ENCODE measurements around the gene SLC25A20.

Gene SLC25A20

GRCh38 chr3:48930590-48930989 is 31.9 kb upstream of the SLC25A20 start:
- Histone ChIP-seq H3K4me1 (ENCODE audit: control insufficient read depth in 2 of 2, insufficient read depth in 1 of 2, low read depth in 1 of 2, low read length in 2 of 2) (no peaks in the 10 kb centered on the region), H3K9me3 (replicated peaks in 1 of 2; ENCODE audit: control insufficient read depth in 2 of 2, insufficient read depth in 1 of 2, low read depth in 1 of 2, low read length in 2 of 2) (peaks cover 0 to 3% of the 10 kb centered on the region in 2 donors), H3K4me2 (ENCODE audit: insufficient read depth, low read length, poor library complexity, severe bottlenecking) (no peak overlapping the region), H2BK15ac (ENCODE audit: low read length) (no peak overlapping the region), H3K4ac (ENCODE audit: low read length) (no peak overlapping the region), H3K79me1 (ENCODE audit: low read depth, low read length) (peaks cover 10% of the 10 kb centered on the region), H3K27ac (replicated peaks; ENCODE audit: low read length) (no peak overlapping the region), H2AK5ac (ENCODE audit: low read depth, low read length) (no peak overlapping the region), H2BK120ac (ENCODE audit: low read depth, low read length) (no peak overlapping the region), H3K14ac (ENCODE audit: low read length) (no peak overlapping the region), H3K4me3 (ENCODE audit: low read length in 2 of 2) (no peak overlapping the region), H3K23ac (ENCODE audit: low read depth, low read length, poor library complexity) (no peak overlapping the region), H3K36me3 (replicated peaks in 1 of 2; ENCODE audit: control insufficient read depth in 2 of 2, insufficient read depth in 2 of 2, low read length in 2 of 2) (peaks cover 12 to 92% of the 10 kb centered on the region in 2 donors), H2AFZ (ENCODE audit: low read length) (no peak overlapping the region), H3K18ac (ENCODE audit: low read length) (no peak overlapping the region), H2BK12ac (ENCODE audit: low read length) (no peak overlapping the region), H4K8ac (ENCODE audit: low read depth, low read length) (no peak overlapping the region), H3K27me3 (ENCODE audit: control insufficient read depth in 3 of 3, insufficient read depth in 3 of 3, low read depth in 1 of 3, low read length in 3 of 3) (no peaks in the 10 kb centered on the region), H4K91ac (ENCODE audit: low read depth, low read length, poor library complexity) (no peak overlapping the region), H2BK5ac (ENCODE audit: low read length) (no peak overlapping the region), H3K9ac (ENCODE audit: low read depth, low read length, poor library complexity) (no peak overlapping the region)
- no peak for DNase-seq (ENCODE audit: low spot score)
- no CpG with 5 or more reads among the region's 3 CpGs for WGBS, 2 donors (ENCODE audit: extremely low coverage in 2 of 2, insufficient read length in 2 of 2, insufficient replicate concordance in 1 of 2)

- Histone ChIP-seq H2BK15ac (ENCODE audit: low read length) (no peak overlapping the region), H3K36me3 (replicated peaks in 1 of 2; ENCODE audit: control insufficient read depth in 2 of 2, insufficient read depth in 2 of 2, low read length in 2 of 2) (peaks cover 10 to 90% of the 10 kb centered on the region in 2 donors)
- no CpG with 5 or more reads among the region's 3 CpGs for WGBS, 2 donors (ENCODE audit: extremely low coverage in 2 of 2, insufficient read length in 2 of 2, insufficient replicate concordance in 1 of 2)
Measured at GRCh38 chr3:48929358-48930035, 30.8 kb upstream of the SLC25A20 start.

GRCh38 chr3:48928679-48929078 is 30.0 kb upstream of the SLC25A20 start:
- H3K9ac ChIP-seq (ENCODE audit: low read depth, low read length, poor library complexity): no peak overlapping the region
- WGBS, 2 donors (ENCODE audit: extremely low coverage in 2 of 2, insufficient read length in 2 of 2, insufficient replicate concordance in 1 of 2): no CpG with 5 or more reads among the region's 1 CpG
- H3K9me3 ChIP-seq (replicated peaks in 1 of 2; ENCODE audit: control insufficient read depth in 2 of 2, insufficient read depth in 1 of 2, low read depth in 1 of 2, low read length in 2 of 2): peaks cover 0 to 3% of the 10 kb centered on the region in 2 donors
- H3K79me1 ChIP-seq (ENCODE audit: low read depth, low read length): peaks cover 10% of the 10 kb centered on the region
- no peaks in the 10 kb centered on the region for H3K4me1 ChIP-seq (ENCODE audit: control insufficient read depth in 2 of 2, insufficient read depth in 1 of 2, low read depth in 1 of 2, low read length in 2 of 2)
- no peak overlapping the region for H3K18ac ChIP-seq (ENCODE audit: low read length)
- H3K23ac ChIP-seq (ENCODE audit: low read depth, low read length, poor library complexity): no peak overlapping the region
- H2BK120ac ChIP-seq (ENCODE audit: low read depth, low read length): no peak overlapping the region
- H2BK5ac ChIP-seq (ENCODE audit: low read length): no peak overlapping the region
- no peak for DNase-seq (ENCODE audit: low spot score)
- no peak overlapping the region for H2BK12ac ChIP-seq (ENCODE audit: low read length)
- no peak overlapping the region for H4K8ac ChIP-seq (ENCODE audit: low read depth, low read length)
- no peak overlapping the region for H3K4ac ChIP-seq (ENCODE audit: low read length)
- no peak overlapping the region for H2BK15ac ChIP-seq (ENCODE audit: low read length)
- H3K14ac ChIP-seq (ENCODE audit: low read length): no peak overlapping the region
- peaks cover 8 to 90% of the 10 kb centered on the region in 2 donors for H3K36me3 ChIP-seq (replicated peaks in 1 of 2; ENCODE audit: control insufficient read depth in 2 of 2, insufficient read depth in 2 of 2, low read length in 2 of 2)
- no peaks in the 10 kb centered on the region for H3K27me3 ChIP-seq (ENCODE audit: control insufficient read depth in 3 of 3, insufficient read depth in 3 of 3, low read depth in 1 of 3, low read length in 3 of 3)
- H3K27ac ChIP-seq (replicated peaks; ENCODE audit: low read length): no peak overlapping the region
- H2AK5ac ChIP-seq (ENCODE audit: low read depth, low read length): no peak overlapping the region
- no peak overlapping the region for H3K4me2 ChIP-seq (ENCODE audit: insufficient read depth, low read length, poor library complexity, severe bottlenecking)
- H3K4me3 ChIP-seq (ENCODE audit: low read length in 2 of 2): no peak overlapping the region
- H2AFZ ChIP-seq (ENCODE audit: low read length): no peak overlapping the region
- no peak overlapping the region for H4K91ac ChIP-seq (ENCODE audit: low read depth, low read length, poor library complexity)

More at GRCh38 chr3:48929358-48930035, 30.8 kb upstream of the SLC25A20 start:
- Histone ChIP-seq H3K79me1 (ENCODE audit: low read depth, low read length) (peaks cover 10% of the 10 kb centered on the region), H3K27me3 (ENCODE audit: control insufficient read depth in 3 of 3, insufficient read depth in 3 of 3, low read depth in 1 of 3, low read length in 3 of 3) (no peaks in the 10 kb centered on the region), H4K91ac (ENCODE audit: low read depth, low read length, poor library complexity) (no peak overlapping the region), H3K9ac (ENCODE audit: low read depth, low read length, poor library complexity) (no peak overlapping the region), H3K4me1 (ENCODE audit: control insufficient read depth in 2 of 2, insufficient read depth in 1 of 2, low read depth in 1 of 2, low read length in 2 of 2) (no peaks in the 10 kb centered on the region), H4K8ac (ENCODE audit: low read depth, low read length) (no peak overlapping the region), H3K4me2 (ENCODE audit: insufficient read depth, low read length, poor library complexity, severe bottlenecking) (no peak overlapping the region), H2BK5ac (ENCODE audit: low read length) (no peak overlapping the region), H2AK5ac (ENCODE audit: low read depth, low read length) (no peak overlapping the region), H2BK12ac (ENCODE audit: low read length) (no peak overlapping the region), H3K14ac (ENCODE audit: low read length) (no peak overlapping the region), H2AFZ (ENCODE audit: low read length) (no peak overlapping the region), H3K4me3 (ENCODE audit: low read length in 2 of 2) (no peak overlapping the region), H3K23ac (ENCODE audit: low read depth, low read length, poor library complexity) (no peak overlapping the region), H2BK120ac (ENCODE audit: low read depth, low read length) (no peak overlapping the region), H3K9me3 (replicated peaks in 1 of 2; ENCODE audit: control insufficient read depth in 2 of 2, insufficient read depth in 1 of 2, low read depth in 1 of 2, low read length in 2 of 2) (peaks cover 0 to 3% of the 10 kb centered on the region in 2 donors), H3K27ac (replicated peaks; ENCODE audit: low read length) (no peak overlapping the region), H3K18ac (ENCODE audit: low read length) (no peak overlapping the region), H3K4ac (ENCODE audit: low read length) (no peak overlapping the region)
- no peak for DNase-seq (ENCODE audit: low spot score)

GRCh38 chr3:48927928-48928327 is 29.2 kb upstream of the SLC25A20 start:
- Histone ChIP-seq H4K91ac (ENCODE audit: low read depth, low read length, poor library complexity) (no peak overlapping the region), H2BK120ac (ENCODE audit: low read depth, low read length) (no peak overlapping the region), H2BK15ac (ENCODE audit: low read length) (no peak overlapping the region), H2AK5ac (ENCODE audit: low read depth, low read length) (no peak overlapping the region), H3K36me3 (replicated peaks in 1 of 2; ENCODE audit: control insufficient read depth in 2 of 2, insufficient read depth in 2 of 2, low read length in 2 of 2) (peaks cover 8 to 91% of the 10 kb centered on the region in 2 donors), H3K4me3 (ENCODE audit: low read length in 2 of 2) (no peak overlapping the region), H3K4ac (ENCODE audit: low read length) (no peak overlapping the region), H4K8ac (ENCODE audit: low read depth, low read length) (no peak overlapping the region), H3K27ac (replicated peaks; ENCODE audit: low read length) (no peak overlapping the region), H2BK5ac (ENCODE audit: low read length) (no peak overlapping the region), H3K4me1 (ENCODE audit: control insufficient read depth in 2 of 2, insufficient read depth in 1 of 2, low read depth in 1 of 2, low read length in 2 of 2) (no peaks in the 10 kb centered on the region), H3K4me2 (ENCODE audit: insufficient read depth, low read length, poor library complexity, severe bottlenecking) (no peak overlapping the region), H3K79me1 (ENCODE audit: low read depth, low read length) (peaks cover 10% of the 10 kb centered on the region), H3K9me3 (replicated peaks in 1 of 2; ENCODE audit: control insufficient read depth in 2 of 2, insufficient read depth in 1 of 2, low read depth in 1 of 2, low read length in 2 of 2) (peaks cover 0 to 3% of the 10 kb centered on the region in 2 donors), H3K23ac (ENCODE audit: low read depth, low read length, poor library complexity) (no peak overlapping the region), H2AFZ (ENCODE audit: low read length) (no peak overlapping the region), H3K18ac (ENCODE audit: low read length) (no peak overlapping the region), H3K9ac (ENCODE audit: low read depth, low read length, poor library complexity) (no peak overlapping the region), H2BK12ac (ENCODE audit: low read length) (no peak overlapping the region), H3K27me3 (ENCODE audit: control insufficient read depth in 3 of 3, insufficient read depth in 3 of 3, low read depth in 1 of 3, low read length in 3 of 3) (no peaks in the 10 kb centered on the region), H3K14ac (ENCODE audit: low read length) (no peak overlapping the region)
- WGBS, 2 donors (ENCODE audit: extremely low coverage in 2 of 2, insufficient read length in 2 of 2, insufficient replicate concordance in 1 of 2): no CpG with 5 or more reads among the region's 2 CpGs
- DNase-seq (ENCODE audit: low spot score): no peak
